Stimulated activated CD8-positive, alpha-beta memory T cell treated with anti-CD3 and anti-CD28 coated beads, Interleukin-12 subunit alpha, Interleukin-12 subunit beta, amount 100 ng/mL, for 24 hours (primary cell): Measurements from ENCODE around the gene TBC1D22B.
"Not testable (repeated sequence)": the region's sequence is repeated elsewhere in the genome, so short reads cannot be mapped to it uniquely, and the experiment has no call there.

Experiments
- DNase-seq: peaks from one replicate; pipeline ENCODE4 v3.0.0-alpha.2; 2020; ENCODE audit errors: extremely low read depth

Gene TBC1D22B

DNA sequence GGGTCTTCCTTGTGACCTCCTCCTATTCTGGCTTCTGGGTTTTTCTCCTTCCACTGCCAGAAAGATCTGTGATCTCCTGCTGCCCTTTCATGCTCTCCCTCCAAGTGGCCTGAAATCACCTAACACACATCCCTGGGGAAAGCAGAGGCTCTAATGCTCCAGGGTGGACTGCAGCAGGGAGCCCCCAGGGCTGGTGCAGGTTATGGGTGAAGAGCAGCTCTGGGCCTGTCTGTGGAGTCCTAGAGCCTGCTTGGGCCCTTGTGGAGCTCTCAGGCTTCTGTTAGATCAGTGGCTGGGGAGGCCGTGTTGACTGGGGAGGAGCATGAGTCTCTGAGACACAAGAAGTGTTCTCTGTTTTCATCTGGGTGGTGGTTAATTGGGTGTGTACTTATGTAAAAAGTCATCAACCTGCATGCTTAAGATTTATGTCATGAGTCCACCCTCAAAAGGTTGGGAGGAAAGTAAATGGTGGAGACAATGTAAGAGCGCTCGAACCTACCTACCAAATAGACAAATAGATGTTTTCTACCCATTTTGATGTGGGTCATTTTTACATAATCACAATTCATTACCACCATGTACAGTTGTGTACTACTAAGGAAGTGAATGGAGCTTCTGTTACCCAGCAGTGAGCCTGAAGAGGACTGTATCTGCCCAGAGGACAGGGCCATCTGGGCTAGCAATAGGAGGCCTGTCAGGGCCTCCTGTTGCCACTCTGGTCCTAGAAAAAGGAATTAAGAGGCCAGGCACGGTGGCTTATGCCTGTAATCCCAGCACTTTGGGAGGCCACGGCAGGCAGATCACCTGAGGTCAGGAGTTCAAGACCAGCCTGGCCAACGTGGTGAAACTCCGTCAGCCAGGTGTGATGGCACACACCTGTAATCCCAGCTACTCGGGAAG lies 64.2 kb downstream of the TBC1D22B start:
- no peak for DNase-seq

DNA sequence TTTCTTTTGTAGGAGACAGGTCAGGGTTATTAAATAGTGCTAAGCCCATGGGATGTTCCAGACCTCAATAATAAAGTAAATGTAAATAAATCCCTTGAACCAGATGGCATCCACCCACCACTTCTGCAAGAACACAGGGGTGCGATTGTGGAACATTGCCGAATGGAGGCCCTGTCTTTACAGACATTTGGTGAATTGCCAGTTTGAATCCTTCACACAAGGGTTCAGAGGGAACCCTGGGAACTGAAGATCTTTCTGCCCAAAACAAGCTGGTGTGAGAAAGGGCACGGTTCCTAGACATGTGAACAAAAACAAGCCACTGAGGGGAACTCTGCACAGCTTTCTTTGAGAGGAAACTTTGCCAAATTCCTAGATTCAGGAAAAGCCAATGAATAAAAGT lies 66.0 kb downstream of the TBC1D22B start:
- no peak for DNase-seq

DNA sequence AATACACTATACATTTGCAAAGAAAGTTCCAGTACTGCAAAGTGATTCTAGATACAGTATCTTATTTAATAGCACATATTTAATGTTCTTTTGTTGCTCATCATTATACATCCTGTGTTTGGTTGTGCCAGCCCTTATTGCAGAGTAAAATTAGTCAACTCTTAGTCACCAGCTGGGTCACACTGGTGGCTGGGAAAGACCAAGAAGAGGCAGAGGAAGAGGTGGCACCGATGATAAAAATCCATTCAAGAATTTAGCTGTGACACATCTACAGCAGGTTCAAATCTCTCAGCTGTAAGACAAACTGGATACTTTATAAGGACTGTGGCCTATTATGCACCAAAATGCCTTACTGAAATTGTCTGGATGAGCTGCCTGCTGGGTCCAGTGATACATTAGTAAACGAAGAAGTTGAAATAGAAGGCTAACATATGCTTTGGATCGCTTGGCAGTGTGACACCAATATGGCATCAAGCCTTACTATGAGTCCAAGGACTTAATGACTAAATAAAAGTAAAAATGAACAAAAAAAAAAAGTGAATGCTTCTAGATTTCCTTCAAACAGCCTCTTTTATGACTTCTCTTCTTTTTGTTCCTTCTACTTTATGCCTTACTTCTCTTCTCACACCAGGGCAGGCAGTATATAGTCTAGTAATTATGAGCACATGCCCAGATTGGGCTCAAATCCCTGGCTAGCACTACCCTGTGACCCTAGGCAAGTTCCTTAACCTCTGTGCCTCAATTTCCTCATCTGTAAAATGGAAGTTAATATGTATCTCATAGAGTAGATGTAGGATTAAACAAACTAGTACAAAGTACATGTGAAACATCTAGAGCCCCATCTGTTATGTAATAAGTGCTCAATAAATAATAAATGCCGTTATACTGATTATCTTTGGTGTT lies 66.8 kb downstream of the TBC1D22B start:
- DNase-seq = no peak

DNA sequence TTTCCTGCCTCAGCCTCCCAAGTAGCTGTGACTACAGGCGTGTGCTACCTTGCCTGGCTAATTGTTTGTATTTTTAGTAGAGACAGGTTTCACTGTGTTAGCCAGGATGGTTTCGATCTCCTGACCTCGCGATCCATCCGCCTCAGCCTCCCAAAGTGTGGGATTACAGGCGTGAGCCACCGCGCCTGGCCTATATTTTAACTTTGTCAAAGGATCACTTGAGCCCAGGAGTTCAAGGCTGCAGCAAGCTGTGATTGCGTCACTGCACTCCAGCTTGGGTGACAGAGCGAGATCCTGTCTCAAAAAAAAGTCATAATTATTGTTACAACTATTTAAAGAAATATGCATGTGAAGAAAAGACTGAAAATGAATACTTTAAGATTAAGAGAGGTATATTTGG lies 72.8 kb downstream of the TBC1D22B start:
- DNase-seq = not testable (repeated sequence)

DNA sequence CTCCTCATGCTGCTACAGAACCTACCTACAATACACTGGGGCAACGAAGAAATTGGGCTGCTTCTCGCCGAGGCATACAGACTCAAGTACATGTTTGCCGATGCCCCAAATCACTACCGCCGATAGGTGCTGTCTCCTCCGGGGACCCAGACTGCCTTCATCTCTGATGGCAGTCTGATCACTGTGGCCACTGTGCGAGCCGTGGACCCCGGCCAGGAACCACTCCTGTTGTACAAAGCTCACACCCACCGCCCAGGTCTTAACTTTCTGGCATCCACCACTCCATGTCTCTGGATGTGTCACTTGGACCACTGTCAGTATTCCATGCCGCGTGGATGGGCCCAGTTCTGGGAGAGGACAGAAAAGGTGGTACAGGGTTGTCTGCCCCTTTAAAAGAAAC lies 73.5 kb downstream of the TBC1D22B start:
- no peak for DNase-seq

DNA sequence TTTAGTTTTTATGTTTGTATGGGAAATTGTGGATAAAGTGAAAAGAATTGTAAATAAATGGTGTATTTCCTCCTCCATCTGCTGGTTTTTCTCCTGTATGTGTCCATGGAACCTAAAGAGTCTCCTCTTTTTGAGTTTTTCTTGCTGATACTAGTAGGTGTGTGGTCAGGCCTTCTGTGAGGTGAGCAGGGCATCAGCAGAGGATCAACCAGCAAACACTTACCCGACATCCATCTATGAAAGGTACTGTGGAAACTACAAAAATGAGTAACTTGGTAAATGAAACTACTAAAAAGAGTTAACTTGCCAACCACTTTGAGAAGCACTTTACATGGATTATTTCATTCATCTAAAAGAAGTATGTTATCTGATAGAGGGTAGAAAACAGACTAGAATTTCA lies 75.3 kb downstream of the TBC1D22B start:
- DNase-seq = no peak

DNA sequence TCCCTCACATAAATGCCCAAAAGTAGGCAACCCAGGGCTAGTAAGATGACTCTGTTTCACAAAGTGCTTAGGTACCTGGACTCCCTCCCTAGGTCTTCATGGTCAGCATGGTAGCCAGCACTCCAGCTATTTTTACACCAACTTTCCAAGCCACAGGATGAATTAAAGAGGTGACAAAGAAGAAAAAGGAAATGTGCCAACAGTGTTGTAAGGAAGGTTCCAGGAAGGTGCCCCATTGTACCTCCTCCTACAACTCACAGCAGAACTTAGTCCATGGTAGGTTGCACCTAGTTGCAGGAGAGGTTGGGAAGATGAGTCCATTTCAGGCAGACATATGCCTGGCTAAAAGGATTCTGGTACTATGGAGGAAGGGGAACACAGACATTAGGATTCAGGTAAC lies 76.5 kb downstream of the TBC1D22B start:
- no peak for DNase-seq

DNA sequence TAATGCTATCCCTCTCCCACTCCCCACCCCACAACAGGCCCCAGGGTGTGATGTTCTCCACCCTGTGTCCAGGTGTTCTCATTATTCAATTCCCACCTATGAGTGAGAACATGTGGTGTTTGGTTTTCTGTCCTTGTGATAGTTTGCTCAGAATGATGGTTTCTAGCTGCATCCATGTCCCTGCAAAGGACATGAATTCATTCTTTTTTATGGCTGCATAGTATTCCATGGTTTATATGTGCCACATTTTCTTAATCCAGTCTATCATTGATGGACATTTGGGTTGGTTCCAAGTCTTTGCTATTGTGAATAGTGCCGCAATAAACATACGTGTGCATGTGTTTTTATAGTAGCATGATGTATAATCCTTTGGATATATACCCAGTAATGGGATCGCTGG lies 80.7 kb downstream of the TBC1D22B start:
- DNase-seq = not testable (repeated sequence)

DNA sequence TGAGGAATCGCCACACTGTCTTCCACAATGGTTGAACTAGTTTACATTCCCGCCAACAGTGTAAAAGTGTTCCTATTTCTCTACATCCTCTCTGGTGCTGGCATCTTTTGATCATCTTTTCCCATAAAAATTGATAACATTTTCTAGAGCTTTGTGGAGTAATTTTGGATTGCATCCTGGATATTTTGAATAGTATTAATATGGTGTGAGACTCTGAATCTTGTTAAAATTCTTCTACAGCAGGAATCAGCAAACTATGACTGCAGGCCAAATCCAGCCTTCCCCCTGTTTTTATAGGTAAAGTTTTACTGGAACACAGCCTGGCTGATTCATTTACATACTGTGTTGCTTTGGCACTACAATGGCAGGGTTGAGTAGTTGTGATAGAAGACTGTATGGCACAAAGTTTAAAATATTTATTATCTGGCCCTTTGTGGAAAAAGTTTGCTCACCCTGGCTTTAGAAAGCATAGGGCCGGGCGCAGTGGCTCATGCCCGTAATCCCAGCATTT lies 81.2 kb downstream of the TBC1D22B start:
- no peak for DNase-seq

DNA sequence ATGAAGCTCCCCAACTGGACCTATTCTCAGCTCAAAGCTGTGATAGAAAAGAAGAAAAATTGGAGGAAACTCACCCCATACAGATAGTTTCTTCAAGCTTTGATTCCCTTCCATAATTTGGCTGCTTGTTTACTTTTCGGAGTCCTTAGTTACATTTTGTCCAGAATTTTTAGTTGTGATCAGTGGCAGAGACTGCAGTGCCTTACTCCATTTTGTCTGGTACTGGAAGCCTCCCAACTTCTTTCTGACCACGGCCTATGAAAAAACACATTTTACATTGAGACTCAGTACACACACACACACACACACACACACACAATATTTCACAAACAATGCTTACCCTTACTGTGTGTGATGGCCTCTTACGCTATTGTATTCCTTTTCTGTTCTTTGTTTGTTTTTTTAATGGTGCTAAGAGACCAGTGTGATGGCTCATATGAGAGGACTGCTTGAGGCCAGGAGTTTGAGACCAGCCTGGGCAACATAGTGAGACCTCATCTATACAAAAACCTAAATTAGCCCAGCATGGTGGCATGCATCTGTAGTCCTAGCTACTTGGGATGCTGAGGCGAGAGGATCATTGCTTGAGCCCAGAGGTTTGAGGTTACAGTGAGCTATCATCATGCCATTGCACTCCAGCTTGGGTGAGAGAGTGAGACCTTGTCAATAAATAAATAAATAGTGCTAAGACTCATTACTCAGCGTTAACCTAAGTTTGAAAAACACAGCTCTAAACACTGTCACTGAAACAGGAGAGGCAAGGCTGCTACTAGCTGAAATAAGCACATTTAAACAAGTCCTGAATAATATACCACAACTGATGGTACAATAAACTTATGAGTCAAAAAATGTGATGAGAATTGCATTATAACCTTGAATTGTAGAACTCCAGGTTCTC lies 82.4 kb downstream of the TBC1D22B start:
- DNase-seq = no peak

DNA sequence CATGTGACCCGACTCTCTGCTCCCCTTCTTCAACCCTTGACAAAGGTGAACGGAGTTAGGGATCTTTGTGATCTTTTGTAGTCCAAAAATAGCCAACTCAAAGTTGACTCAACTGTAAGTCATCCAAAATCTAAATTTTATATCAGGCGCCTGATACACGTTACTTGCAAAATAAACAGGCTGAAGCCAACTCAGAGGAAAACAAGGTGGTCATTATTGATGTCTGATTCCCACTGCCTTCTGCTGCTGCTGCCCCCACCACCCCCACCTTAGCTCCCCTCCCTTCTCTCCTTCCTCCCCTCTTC lies 83.0 kb downstream of the TBC1D22B start:
- DNase-seq = no peak

DNA sequence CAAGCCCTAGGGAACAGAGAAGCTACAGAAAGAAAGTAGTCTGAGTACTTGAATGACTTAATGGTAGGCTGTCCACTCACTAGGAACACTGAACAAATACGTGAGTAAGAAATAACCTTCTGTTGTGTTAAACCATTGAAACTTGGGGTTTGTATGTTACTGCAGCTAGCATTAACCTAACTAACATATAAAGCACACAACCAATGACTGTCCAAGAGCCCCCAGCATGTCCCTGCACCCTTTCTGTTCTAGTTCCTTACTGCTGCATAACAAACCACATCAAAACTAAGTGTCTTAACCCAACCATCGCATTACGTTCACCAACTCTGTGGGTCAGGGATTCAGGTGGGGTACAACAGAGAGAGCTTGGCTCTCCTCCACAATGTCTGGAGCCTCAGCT lies 85.7 kb downstream of the TBC1D22B start:
- DNase-seq = no peak

DNA sequence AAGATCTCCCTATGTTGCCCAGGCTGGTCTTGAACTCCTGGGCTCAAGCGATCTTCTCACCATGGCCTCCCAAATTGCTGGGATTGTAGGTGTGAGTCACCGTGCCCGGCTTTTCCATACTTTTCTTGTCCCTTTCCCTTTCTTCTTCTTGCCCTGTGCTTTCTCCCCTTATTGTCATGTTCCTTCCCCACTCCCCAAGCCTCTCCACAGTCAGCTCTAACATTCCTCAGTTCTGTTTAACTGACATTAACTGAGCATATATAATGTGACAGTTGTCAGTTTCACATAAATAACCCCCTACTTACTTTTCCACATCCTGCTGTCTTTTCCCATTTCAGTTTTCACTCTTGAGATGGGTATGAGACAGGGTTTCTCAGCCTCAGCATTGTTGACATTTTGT lies 86.7 kb downstream of the TBC1D22B start:
- DNase-seq = no peak

DNA sequence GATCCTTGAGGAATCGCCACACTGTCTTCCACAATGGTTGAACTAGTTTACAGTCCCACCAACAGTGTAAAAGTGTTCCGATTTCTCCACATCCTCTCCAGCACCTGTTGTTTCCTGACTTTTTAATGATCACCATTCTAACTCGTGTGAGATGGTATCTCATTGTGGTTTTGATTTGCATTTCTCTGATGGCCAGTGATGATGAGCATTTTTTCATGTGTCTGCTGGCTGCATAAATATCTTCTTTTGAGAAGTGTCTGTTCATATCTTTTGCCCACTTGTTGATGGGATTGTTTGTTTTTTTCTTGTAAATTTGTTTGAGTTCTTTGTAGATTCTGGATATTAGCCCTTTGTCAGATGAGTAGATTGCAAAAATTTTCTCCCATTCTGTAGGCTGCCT lies 88.2 kb downstream of the TBC1D22B start:
- not testable (repeated sequence) for DNase-seq

DNA sequence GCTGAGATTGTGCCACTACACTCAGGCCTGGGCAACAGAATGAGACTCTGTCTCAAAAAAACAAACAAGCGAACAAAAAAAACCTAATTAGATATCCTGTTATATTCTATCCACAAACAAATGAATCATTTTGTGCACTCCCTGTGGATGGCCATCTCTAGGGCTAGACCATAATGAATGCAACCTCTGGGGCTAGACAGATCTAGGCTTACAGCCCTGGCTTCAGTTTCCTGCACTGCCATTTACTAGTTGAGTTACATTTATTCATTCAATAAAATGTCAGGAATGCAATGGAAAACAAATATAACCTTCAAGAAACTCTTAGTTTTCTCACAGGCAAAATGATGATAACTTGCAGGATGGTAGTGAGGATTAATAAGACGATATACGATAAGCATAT lies 89.6 kb downstream of the TBC1D22B start:
- DNase-seq = no peak

DNA sequence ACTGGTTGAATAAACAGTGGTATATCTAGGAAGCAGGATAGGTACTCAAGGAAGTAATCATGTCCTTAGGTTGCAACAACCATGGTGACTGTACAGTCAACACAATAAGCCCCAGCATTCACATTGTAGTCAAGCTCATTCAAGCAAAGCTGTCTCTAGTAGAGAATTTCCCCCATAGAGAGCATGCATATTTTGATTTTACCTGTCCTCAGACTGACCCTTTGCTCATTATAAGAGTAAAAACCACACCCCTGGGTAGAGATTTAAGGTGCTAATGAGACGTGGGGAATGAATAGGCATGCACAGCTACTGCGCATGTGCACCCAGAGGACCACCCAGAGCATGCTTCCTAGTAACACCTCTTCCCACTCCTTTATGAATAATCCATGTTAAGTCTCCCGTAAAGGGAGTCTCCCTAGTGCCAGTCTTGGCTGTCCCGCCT lies 90.1 kb downstream of the TBC1D22B start:
- no peak for DNase-seq

DNA sequence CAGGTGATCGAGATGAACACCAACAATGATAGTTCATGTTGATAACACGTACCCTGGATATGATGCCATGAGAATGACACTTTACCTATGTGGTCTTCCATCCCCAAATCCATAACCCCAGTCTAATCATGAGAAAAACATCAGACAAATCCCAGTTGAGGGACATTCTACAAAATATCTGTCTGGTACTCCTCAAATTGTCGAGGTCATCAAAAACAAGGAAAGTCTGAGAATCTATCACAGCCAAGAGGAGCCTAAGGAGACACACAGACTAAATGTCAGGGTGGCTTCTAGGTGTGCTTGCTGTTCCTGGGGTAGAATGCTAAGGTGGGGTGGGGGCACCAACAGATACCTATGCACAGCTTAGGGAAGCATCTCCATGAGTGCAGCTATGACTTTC lies 93.5 kb downstream of the TBC1D22B start:
- DNase-seq = no peak

DNA sequence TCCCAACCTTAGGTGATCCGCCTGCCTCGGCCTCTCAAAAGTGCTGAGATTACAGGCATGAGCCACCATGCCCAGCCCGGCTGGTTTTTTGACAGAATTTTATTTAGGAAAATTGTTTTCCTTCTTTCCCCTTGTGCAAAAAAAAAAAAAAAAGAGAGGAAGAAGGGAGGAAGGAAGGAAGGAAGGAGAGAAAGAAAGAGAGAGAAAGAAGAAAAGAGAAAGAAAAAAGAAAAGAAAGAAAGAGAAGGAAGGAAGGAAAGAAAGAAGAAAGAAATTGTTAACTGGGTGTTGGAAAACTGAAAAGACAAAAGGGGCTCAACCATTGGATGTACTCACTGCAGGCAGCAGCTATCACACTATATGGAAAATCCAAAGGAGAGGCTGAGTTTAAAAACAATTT lies 94.8 kb downstream of the TBC1D22B start:
- DNase-seq = no peak

DNA sequence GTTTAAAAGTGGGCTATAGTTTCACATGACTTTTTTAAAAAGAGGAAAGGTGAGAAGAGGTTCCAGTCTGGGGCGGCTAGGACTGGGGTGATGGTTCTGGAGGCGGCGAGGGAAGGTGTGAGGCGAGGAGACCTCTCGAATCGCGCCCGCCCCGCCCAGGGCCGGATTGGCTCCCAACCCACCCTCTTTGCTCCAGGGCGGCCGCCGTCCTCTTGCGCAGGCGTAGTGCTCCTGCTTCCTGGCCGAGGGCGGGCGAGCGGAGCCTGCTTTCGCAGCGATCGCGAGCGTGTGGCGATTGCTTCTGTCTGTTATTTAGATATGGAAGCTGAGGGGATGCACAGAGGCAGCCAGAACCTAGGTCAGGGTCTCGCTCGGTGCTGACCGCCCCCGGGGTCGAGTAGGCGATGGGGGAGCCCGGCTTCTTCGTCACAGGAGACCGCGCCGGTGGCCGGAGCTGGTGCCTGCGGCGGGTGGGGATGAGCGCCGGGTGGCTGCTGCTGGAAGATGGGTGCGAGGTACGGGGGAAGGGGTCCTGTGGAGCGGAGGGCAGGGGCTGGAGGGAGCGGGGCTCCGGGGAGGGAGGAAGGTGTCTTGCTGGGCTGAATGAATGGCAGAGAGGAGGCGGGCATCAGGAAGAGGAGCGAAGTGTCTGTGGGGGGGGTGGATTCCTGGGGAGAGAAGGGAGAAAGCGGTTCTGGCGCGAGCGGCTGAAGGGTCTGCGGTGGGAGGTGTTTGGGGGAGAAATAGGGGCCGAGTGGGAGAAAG lies 96.4 kb downstream of the TBC1D22B start, which contains the start of gene RNF8:
Gene RNF8 (plus strand): TSS at position 223 of the 765 bp plus-strand sequence. CDS start 182 bp downstream, at position 405.
- DNase-seq = peak; percentile 78

DNA sequence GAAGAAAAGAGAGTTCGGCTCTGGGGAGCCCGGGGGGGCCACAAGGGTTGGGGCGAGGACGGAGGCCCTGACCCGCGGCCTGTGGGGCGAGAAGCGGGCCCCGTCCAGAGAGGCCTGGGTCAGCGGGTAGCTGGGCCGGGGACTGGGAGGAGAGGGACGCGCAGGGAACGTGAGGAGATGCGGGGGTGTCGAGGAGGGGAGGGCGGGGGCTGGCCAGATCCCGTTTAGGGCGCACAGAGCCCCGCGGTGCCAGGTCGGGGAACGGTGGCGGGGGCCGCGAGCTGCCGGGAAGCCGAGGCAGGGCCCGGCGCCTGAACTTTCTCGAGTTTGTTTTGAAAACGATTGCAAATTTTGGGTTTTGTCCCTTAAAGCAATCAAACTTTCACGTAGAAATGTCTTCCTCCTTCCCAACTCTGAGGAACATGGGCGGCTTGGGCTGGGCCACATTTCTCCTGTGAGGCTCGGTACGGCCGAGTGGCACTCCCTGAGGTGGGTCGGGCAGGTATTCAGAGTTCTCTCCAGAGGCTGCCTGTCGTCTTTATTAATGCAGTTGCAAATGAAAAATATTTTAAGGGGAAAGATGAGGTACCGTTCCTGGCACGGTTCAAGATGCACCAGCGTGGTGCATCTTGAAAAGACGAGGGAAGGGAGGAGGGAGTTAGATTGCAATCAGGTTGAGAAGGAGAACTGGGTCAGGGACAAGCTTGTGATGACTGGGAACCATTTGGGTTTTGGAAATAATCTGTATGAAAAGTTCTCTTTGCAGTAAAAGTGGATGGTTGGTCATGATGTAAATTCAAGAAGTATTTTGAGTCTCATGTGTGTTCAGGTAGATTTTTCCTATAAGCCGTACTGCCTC lies 97.2 kb downstream of the TBC1D22B start:
- no peak for DNase-seq
